GM19324 (cell line): ENCODE results near the gene AKR1B1.
A peak's percentile ranks its signal among the peaks of the same experiment; 100 is the strongest.

Experiments used
- ATAC-seq: cut with Tn5 transposase; IDR thresholded peaks from one replicate; pipeline ENCODE4 v1.9.1; 2021; ENCODE audit warnings: mild to moderate bottlenecking, moderate library complexity; ENCODE audit not compliant: unreplicated experiment, low FRiP score

AKR1B1 gene

DNA sequence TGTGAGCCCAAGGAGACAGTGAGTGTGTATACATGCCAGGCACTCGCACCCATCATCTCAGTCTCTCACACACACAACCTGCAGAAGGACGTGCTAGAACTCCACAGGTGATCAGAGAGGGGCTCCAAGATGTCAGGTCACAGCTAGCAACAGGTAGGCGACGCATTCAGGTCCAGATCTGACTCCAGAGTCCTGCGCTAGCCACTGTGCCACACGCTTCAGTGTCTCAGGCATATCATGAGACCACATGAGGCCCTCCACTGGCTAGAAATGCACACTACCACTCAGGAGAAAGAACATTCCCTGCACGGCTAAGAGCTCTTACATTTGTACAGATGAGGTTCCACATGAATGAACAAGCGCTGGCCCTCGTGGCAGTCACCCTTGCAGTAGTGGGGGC is 11.5 kb downstream of the AKR1B1 start:
- ATAC-seq: no peak

DNA sequence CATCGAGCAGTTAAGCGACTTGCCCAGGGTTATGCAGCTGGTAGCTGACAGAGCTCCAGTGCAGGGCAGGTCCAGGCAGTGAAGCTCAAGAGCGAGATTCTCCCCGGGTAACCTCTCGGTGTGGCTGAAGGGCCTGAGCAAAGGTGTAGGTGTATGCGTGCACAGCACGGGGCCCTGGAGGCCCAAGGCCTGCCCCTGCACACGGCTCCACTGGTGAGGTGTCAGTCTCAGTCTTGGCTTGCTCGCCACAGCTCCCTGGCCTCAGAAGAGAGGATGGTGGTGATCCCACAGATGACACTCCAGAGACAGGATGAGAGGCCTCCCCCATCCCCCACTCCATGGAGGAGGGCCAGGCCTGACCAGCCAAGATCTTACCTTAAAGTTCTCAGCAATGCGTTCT is 12.0 kb downstream of the AKR1B1 start:
- ATAC-seq: no peak

DNA sequence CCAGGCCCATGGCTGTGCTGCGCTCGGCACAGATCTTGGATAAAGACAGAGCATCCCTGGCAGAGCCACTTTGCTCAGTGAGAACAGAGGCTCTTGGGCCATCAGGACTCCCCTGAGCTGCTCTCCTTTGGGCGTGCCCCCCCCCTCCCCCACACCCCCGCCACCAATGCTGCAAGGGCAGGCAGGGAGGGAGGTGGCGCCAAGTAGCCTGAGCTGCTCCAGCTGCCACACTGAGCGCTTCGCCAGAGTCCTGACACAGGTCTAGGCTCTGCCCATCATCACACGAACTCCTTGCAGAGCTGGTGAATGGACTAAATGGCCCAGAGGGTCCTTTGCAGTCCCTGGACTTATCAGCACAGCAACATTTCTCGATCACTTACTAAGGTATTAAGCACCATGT is 12.5 kb downstream of the AKR1B1 start:
- no peak for ATAC-seq

DNA sequence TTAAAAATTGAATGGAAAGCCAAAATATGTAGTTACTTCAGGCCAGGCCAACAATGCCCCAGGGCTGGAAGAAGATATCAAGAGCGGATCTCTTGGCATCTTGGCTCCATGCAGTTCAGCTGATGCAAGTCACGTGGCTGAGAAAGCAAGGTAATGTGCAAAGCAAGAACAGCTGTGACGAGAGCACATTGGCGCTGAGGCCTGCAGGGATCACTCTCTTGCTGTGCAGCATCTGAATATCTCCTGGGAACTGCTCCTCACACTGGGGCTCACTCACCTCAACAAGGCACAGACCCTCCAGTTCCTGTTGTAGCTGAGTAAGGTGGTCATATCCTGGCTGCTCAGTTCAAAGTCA is 14.0 kb downstream of the AKR1B1 start:
- no peak for ATAC-seq

DNA sequence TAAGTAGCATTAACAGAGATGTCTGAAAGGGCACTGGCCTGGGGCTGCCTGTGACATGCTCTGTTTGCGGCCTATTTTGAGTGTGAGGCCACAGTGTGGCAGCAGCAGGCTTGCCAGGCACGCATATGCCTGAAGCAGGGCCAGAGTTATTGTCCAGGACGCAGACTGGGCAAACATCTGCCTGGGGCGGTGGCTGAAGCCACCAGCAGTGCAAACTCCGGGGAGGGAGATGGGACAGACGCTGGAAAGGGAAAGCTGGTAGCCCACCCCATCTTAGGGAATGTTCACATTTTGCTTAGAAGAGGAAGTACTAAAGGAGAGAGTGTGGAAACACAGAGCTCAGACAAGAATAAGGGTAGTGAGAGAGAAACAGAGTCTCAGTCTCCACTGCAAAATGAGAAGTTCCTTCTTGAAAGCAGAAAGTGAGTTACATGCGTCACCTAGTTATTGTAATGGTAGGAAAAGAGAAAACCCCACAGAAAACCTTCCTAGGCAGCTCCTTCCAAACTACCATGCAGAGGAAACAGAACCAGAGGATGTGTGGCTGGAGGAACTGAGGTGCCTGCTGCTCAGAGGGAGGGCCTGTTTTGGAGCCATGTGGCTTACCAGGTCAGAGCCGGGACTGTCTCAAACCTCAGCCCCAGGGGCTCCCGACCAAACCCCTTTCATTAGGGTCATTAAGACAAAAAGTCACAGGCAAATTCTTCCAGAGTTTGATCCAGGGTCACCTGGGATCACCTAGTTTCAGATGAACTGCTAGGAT is 14.5 kb downstream of the AKR1B1 start:
- ATAC-seq: no peak

DNA sequence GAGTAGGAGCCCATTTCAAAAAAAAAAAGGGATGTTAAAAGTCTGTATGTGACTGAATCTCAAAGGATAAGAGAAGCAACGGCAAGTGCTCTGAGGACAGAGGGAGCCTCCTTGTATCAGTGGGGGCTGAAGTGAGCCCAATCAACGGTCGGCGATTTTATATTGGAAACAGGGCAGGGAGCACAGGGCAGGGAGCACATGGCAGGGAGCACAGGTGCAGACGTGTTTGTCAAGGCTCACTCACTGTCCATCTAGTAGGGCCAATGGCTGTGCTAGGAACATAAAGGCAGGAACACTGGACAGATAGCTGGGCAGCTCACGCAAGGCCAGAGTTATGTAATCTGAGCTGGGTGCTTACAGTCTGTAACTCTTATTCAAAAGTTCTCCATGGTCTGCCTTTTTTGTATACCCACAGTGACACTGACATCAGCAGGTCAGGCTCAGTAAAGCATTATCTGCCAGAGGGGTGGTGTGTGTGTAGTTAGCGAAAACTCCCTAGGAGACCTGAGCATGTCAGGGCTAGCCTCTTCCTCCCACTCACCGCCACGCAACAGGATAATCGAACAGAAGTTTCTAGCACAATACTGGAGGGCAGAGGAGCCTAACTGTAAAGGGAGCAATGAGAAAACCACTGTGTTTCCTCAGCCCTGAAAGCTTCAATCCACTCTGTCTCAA is 15.4 kb downstream of the AKR1B1 start:
- ATAC-seq: no peak

DNA sequence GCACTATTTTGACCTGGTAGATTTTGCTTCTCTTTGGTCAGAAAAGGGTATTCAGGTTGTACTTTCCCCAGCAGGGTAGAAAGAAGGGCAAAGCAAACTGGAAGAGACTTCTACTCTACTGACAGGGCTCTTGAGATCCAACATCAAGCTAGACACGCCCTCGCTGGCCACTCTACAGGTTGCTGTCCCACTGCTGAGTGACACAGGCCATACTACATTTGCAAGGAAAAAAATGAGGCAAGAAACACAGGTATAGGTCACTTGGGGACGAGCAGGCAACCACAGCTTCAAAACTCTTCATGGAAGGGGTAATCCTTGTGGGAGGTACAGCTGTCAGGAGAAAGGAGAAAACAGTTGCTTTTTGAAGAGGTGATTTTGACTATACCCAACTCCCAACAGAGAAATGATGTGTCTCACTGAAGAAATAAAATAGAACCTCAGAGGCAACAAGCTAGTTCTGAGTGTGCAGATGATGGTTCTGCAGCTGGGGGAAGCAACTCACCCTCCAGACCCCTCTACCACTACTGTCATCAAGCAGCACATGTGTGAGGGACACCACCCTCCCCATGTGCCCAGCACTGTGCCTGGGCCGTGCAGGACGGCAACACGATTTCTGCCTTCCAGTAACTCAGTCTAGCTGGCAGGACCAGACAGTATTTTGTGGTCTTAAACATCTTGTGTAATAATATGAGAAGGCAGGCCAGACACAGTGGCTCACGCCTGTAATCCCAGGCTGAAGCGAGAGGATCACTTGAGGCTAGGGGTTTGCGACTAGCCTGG is 16.3 kb downstream of the AKR1B1 start:
- no peak for ATAC-seq

DNA sequence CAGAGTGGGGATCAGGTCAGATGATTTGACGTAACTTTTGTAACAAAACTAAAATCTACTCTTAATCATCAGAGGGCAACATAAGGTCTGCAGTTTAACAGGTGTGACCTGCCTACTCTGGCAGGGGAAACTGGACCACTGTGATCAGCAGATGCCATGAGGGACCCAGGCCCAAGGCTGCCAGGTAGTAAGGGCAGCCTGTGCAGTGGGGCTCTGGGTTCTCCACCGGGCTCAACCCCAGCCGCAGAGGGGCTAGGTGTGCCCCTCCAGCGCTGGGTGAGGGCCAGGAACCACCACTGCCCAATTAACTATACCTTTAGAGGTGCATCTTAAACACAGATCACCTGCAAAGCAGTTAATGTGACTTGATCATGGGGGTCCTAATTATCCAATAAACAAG is 17.6 kb downstream of the AKR1B1 start:
- no peak for ATAC-seq

DNA sequence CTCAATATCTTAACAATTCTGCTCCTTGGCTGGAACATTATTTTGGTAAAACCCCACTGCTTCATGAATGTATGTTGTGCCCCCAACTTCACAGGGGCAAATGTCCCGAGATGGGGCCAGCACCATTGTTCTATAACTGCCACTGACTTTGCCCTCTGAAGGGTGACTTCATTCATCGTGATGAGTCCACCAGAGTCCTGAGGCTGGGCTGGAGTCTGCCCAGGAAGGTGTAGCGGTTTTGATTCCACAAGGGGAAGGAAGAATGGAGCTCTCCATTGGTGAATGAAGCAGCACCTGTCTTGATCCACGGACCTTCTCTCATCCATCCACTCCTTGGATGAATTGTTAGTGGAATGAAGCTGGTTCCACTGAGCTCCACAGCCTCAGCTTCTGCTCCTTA is 18.4 kb downstream of the AKR1B1 start:
- ATAC-seq: no peak

DNA sequence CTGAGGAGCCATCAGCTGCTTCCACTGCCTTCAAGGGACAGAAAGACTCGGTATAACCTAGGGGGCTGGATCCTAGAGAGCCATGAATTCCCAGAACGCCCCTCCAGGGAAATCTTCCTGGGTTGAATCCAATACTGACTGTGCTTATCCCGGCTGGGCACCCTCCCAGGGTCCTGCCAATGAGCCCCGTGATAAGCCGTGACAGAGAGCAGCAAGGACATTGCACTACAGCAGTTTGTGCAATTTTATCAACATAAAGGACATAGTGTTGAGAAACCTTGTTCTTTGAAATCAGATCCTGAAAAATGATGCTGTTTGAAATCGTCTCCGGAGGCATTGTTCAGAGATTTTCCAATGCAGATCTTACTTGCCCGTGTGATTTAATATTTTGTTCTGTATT is 18.8 kb downstream of the AKR1B1 start:
- ATAC-seq: no peak

DNA sequence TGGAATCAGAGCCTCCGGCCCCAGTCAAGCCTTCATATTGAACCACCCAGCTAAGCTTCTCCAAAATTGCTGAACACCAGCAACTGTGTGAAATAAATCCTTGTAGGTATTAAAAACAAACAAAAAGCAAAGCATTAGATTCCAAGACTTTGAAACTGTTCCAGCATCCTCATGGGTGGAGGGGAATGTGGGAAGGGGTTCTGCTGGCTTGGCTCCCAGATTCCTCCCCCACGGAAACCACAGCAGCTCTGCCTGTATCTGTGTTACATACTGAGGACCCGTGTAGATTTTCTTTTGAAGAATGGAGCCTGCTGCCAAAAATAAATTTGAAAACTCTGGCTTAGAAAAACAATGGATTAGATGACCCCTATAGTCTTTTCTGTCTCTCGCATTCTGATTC is 20.0 kb downstream of the AKR1B1 start:
- ATAC-seq: no peak

DNA sequence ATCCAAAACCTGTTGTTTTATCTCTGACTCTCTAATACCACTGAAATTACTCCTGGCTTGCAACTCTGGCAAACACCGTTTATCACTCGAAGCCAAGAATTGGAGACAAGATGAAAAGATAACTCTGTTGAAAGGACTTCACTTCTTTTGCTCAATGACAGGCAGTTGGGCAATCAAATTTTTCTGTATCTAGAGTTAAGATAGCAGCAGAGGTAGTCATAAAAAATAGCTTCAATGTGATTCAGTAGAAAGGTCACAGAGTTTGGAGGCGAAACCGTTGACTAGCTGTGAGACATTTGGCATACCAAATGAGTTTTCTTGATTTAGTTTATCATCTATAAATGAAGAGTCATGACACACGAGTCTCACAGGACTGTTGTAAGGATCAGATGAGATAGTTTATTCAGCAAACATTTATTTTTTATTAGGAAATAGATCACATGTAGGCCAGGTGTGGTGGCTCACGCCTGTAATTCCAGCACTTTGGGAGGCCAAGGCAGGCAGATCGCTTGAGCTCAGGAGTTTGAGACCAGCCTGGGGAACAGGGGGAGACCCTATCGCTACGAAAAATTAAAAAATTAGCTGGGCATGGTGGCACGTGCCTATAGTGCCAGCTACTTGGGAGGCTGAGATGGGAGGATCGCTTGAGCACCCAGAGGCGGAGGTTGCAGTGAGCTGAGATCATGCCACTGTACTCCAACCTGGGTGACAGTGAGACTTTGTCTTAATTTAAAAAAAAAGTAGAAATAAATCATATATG is 23.6 kb downstream of the AKR1B1 start:
- no peak for ATAC-seq

DNA sequence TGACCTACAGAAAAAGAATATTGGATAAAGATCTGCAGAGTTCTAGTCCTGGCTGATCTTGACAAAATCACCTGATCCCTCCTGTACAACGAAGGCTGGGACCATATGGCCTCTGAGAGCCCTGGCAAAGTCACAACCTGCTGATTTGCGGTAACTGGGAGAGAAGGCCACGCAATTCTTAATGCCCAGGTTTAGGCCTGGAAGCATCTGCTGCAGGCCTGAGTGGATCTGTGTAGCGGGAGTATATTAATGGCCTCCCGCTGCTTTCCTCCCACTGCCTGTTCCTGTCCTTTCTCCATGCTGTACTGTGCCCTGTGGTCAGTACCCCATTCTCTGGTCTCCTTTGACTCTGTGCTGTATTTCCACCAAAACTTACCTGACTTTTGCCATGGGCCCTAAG is 24.2 kb downstream of the AKR1B1 start:
- ATAC-seq: no peak

DNA sequence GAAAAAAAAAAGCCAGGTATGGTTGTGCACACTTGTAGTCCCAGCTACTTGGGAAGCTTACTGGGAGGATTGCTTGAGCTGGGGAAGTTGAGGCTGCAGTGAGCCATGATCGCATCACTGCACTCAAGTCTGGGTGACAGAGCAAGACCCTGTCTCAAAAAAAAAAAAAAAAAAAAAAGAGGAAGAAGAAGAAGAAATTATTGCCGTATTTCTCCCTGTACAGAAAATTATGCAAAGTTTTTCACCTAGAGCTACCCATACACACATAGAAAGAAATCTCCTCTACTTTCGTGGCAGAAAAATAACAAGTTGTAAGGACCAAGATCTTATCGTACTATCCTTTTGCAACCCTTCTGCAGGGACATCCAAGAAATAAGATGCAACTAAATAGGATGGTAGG is 25.5 kb downstream of the AKR1B1 start:
- ATAC-seq: no peak

DNA sequence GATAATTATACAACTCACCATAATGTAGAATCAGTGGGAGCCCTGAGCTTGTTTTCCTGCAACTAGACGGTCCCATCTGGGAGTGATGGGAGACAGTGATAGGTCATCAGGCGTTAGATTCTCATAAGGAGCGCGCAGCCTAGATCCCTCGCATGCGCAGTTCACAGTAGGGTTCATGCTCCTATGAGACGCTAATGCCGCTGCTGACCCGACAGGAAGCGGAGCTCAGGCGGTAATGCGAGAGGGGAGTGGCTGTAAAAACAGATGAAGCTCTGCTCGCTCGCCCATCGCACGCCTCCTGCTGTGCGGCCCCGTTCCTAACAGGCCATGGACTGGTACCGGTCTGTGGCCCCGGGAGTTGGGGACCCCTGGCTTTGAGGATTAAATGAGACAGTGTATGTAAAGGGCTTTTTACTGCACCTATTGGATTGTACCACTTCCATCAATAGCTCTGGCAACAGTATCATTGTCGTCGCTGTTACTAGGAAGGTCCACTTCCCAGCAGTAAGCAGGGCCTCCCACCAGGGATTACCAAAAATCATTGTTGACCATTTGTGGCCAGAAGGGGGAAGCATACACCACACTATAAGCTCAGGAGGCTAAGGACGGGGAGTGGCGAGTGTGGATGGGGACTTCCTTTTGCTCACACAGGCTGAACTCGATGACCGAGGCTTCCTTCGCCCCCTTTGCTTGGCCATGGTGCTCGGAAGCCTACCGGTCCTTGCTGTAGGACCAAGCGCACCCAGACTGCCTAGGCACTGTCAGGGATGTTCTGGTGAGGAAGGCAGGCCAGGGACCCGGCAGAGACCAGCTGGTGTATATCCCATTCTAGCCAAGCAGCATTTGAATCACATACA is 26.4 kb downstream of the AKR1B1 start:
- ATAC-seq: peak; percentile 91

DNA sequence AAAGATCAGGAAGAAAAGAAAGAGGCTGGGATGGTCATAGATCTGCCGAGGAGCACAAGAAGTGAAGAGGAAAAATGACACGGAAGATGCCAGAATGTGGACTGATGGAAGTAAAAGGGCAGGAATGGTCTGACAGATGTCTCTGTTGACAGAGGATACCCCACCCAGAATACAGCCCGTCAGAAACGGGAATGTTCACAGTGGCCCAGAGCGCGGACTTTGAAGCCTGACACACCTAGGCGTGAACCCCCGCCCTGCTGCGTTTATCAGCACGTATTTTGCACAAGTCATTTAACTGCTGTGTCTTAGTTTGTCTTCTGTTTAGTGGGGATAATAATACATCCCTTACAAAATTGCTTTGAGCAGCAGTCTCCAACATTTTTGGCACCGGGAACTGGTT is 27.1 kb downstream of the AKR1B1 start:
- no peak for ATAC-seq

DNA sequence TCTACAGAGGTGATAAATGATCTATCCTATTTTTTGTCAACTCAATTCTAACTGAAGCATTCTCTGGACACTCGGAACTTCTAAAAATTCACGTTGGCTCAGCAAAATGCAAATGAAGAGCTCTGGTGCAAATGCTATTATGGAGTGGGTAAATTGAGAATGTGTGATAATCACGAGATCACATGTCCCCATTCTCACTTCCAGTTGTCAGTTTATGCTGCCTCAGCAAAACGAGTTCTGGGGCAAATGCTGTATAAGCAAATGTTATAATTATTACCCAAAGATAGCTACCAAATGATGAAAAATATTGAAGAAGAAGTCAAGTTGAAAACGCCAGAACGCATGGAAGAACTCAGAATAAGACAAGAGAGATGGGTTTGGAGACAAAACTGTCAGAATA is 29.4 kb downstream of the AKR1B1 start:
- ATAC-seq: no peak

DNA sequence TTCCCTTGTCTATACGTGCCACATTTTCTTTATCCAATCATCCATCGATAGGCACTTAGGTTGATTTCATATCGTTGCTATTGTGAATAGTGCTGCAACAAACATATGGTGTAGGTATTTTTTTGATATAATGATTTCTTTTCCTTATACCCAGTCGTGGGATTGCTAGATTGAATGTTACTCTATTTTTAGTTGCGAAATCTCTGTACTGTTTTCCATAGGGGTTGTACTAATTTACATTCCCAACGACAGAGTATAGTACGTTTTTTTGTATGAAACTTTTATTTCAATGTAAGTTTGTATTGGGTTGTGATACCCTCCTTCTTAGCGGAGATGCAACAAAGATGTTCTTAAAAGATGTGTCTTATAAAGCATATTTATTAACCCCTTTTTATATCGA is 30.0 kb downstream of the AKR1B1 start:
- ATAC-seq: no peak

DNA sequence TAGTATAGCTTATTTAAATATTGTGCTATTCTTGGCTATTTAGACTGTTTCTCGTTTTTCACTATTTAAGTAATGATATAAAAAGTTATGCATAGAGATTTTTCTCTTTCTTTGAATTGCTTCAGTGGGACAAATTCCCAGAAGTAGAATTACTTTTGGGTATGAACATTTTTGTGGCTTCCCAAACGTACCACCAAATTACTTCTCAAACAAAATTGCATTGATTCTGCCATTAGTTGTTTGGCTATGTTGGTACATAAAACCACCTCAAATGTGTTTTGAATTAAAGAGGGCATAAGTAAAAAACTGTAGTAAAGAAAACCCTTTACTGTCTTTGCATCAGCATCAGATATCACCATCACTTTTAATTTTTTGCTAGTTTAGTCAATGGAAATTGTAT is 31.0 kb downstream of the AKR1B1 start:
- ATAC-seq: no peak

DNA sequence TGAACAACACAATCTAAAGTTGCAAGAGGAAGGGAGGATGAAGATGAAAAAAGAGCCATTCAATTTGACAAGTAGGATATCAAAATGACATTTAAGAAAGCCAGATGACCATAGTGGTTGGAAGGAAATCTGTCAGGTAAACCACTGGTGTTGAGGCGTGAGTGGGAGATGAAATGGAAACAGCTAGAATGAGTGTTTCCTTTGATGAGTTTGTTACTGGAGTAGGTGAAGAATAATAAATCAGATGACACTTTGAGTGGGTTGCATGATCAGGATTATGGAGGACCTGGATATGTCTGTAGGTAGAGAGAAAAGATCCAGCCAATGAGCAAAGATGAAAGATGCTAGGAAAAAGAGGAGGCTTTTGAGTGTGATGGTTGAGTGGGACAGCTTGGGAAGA is 33.1 kb downstream of the AKR1B1 start:
- no peak for ATAC-seq
